WTC11 (cell line): ENCODE data around the gene HDHD2.

Experiments used
- ATF1 ChIP-seq: sonication (generic); formaldehyde crosslinking; IDR thresholded peaks from 2 replicates; pipeline ENCODE4 v1.8.1; 2023; ENCODE audit warnings: mild to moderate bottlenecking, moderate library complexity, missing genetic modification reagents
- ATF3 ChIP-seq: sonication (generic); formaldehyde crosslinking; conservative IDR thresholded peaks from 2 replicates; pipeline ENCODE4 v1.8.1; 2022; ENCODE audit warnings: mild to moderate bottlenecking, missing genetic modification reagents
- ESRRA ChIP-seq: sonication (generic); formaldehyde crosslinking; IDR thresholded peaks from 2 replicates; pipeline ENCODE4 v1.8.1; 2022; ENCODE audit warnings: mild to moderate bottlenecking, missing genetic modification reagents, borderline replicate concordance
- JUN ChIP-seq: sonication (generic); formaldehyde crosslinking; IDR thresholded peaks from 2 replicates; pipeline ENCODE4 v1.8.0; 2023; ENCODE audit warnings: mild to moderate bottlenecking, missing genetic modification reagents
- NFATC4 ChIP-seq: fragments of 250-450 bp; sonication (Bioruptor Pico); IDR thresholded peaks from 2 replicates; pipeline ENCODE4 v1.9.0; 2021; ENCODE audit warnings: mild to moderate bottlenecking
- TEAD4 ChIP-seq: sonication (generic); formaldehyde crosslinking; IDR thresholded peaks from 2 replicates; pipeline ENCODE4 v1.8.0; 2022; ENCODE audit warnings: mild to moderate bottlenecking, missing genetic modification reagents
- USF2 ChIP-seq: sonication (generic); formaldehyde crosslinking; IDR thresholded peaks from 2 replicates; pipeline ENCODE4 v1.8.1; 2023; ENCODE audit warnings: mild to moderate bottlenecking, missing genetic modification reagents, moderate library complexity
- ZNF317 ChIP-seq: sonication (generic); formaldehyde crosslinking; IDR thresholded peaks from 2 replicates; pipeline ENCODE4 v1.8.1; 2023; ENCODE audit warnings: low read depth, mild to moderate bottlenecking, moderate library complexity, missing genetic modification reagents, borderline replicate concordance
- ZNF512 ChIP-seq: sonication (generic); formaldehyde crosslinking; IDR thresholded peaks from 2 replicates; pipeline ENCODE4 v1.8.1; 2022; ENCODE audit warnings: missing genetic modification reagents, borderline replicate concordance
- TF ChIP-seq, protein P1 (sequence below): fragments of 200-600 bp; IDR thresholded peaks from 2 replicates; pipeline ENCODE4 v1.8.0; 2022; ENCODE audit warnings: antibody characterized with exemption
- TF ChIP-seq, protein P2 (sequence below): sonication (generic); formaldehyde crosslinking; IDR thresholded peaks from 2 replicates; pipeline ENCODE4 v1.8.0; 2023; ENCODE audit warnings: mild to moderate bottlenecking, missing genetic modification reagents
- TF ChIP-seq, protein P3 (sequence below): sonication (generic); formaldehyde crosslinking; IDR thresholded peaks from 2 replicates; pipeline ENCODE4 v1.8.0; 2022; ENCODE audit warnings: mild to moderate bottlenecking, missing genetic modification reagents

DNA sequence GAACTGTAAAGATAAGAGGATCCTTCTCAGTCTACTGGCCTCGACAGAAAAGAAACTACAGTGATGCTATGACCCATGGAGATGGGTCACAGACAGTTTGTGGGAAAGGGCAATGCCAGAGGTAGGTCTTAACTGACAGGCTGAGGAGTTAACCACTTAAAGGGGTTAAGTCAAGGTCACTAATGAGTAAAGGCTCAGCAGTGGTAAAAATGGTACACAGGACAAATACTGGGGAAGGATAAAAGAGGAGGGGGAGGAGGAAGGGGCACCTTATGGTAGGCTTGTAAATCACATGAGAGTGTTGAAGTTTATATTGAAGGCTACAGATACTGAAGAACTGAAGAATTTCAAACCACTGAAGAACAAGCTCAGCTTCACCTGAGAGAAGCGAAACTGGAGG, 16.0 kb upstream of the HDHD2 start:
- TF ChIP-seq, protein P1, sequence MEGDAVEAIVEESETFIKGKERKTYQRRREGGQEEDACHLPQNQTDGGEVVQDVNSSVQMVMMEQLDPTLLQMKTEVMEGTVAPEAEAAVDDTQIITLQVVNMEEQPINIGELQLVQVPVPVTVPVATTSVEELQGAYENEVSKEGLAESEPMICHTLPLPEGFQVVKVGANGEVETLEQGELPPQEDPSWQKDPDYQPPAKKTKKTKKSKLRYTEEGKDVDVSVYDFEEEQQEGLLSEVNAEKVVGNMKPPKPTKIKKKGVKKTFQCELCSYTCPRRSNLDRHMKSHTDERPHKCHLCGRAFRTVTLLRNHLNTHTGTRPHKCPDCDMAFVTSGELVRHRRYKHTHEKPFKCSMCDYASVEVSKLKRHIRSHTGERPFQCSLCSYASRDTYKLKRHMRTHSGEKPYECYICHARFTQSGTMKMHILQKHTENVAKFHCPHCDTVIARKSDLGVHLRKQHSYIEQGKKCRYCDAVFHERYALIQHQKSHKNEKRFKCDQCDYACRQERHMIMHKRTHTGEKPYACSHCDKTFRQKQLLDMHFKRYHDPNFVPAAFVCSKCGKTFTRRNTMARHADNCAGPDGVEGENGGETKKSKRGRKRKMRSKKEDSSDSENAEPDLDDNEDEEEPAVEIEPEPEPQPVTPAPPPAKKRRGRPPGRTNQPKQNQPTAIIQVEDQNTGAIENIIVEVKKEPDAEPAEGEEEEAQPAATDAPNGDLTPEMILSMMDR = no peak
- TF ChIP-seq ZNF512 (CRISPR knock-in tag) (no peak), ATF1 (CRISPR knock-in tag) (no peak), ESRRA (CRISPR knock-in tag) (no peak), TEAD4 (CRISPR knock-in tag) (no peak), JUN (CRISPR knock-in tag) (no peak), ATF3 (CRISPR knock-in tag) (no peak), USF2 (CRISPR knock-in tag) (no peak), NFATC4 (no peak), ZNF317 (no peak)
- TF ChIP-seq, protein P2, sequence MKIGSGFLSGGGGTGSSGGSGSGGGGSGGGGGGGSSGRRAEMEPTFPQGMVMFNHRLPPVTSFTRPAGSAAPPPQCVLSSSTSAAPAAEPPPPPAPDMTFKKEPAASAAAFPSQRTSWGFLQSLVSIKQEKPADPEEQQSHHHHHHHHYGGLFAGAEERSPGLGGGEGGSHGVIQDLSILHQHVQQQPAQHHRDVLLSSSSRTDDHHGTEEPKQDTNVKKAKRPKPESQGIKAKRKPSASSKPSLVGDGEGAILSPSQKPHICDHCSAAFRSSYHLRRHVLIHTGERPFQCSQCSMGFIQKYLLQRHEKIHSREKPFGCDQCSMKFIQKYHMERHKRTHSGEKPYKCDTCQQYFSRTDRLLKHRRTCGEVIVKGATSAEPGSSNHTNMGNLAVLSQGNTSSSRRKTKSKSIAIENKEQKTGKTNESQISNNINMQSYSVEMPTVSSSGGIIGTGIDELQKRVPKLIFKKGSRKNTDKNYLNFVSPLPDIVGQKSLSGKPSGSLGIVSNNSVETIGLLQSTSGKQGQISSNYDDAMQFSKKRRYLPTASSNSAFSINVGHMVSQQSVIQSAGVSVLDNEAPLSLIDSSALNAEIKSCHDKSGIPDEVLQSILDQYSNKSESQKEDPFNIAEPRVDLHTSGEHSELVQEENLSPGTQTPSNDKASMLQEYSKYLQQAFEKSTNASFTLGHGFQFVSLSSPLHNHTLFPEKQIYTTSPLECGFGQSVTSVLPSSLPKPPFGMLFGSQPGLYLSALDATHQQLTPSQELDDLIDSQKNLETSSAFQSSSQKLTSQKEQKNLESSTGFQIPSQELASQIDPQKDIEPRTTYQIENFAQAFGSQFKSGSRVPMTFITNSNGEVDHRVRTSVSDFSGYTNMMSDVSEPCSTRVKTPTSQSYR = no peak
- TF ChIP-seq, protein P3, sequence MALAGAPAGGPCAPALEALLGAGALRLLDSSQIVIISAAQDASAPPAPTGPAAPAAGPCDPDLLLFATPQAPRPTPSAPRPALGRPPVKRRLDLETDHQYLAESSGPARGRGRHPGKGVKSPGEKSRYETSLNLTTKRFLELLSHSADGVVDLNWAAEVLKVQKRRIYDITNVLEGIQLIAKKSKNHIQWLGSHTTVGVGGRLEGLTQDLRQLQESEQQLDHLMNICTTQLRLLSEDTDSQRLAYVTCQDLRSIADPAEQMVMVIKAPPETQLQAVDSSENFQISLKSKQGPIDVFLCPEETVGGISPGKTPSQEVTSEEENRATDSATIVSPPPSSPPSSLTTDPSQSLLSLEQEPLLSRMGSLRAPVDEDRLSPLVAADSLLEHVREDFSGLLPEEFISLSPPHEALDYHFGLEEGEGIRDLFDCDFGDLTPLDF (CRISPR knock-in tag) = no peak
